SK-N-MC (cell line): ENCODE results near the gene FLNB.

Experiments
- EZH2 ChIP-seq: fragments of 200-600 bp; sonication (generic); IDR thresholded peaks from one replicate; pipeline ENCODE4 v1.6.1; 2017; ENCODE audit warnings: antibody characterized with exemption
- POLR2AphosphoS5 ChIP-seq: IDR thresholded peaks from 2 replicates; pipeline ENCODE4 v1.6.1; 2012; ENCODE audit warnings: mild to moderate bottlenecking, low read depth, low read length, borderline replicate concordance

GRCh38 chr3:58088501-58088900, 80.3 kb downstream of the FLNB start:
- TF ChIP-seq POLR2AphosphoS5 (no peak), EZH2 (no peak)
